H1 (cell line): ENCODE measurements around the gene GRIA4. TPM values are rescaled to one million over a fixed set of nuclear protein-coding genes. Genes with fewer than 3 reads are reported as not detected.
"Not testable (repeated sequence)": the region's sequence is repeated elsewhere in the genome, so short reads cannot be mapped to it uniquely, and the experiment has no call there.

Experiments
- CTCF ChIA-PET: fragments of 300-600 bp; sonication (Branson Sonifier 250); formaldehyde crosslinking; loops from one replicate; lab custom pipeline; 2021; ENCODE audit not compliant: partially characterized antibody; lab: Charles Lee
- POLR2A ChIA-PET: fragments of 300-600 bp; sonication (Branson Sonifier 250); formaldehyde crosslinking; loops from one replicate; lab custom pipeline; 2021; ENCODE audit warnings: inconsistent platforms; ENCODE audit not compliant: partially characterized antibody; lab: Charles Lee
- DNase-seq, 2 experiments: peaks; one replicate each; pipeline versions ENCODE4 v3.0.0 to v3.0.0-alpha.2; 2010 to 2022; ENCODE audit warnings: low spot score in 2 of 2, low read depth in 1 of 2, mixed read lengths in 1 of 2
- FAIRE-seq: peaks from 2 replicates; lab custom pipeline; 2011; peaks lifted over from hg19 to GRCh38; lab: Jason Lieb, UNC
- H2AFZ ChIP-seq: 2 replicates; pipeline ENCODE4 v1.8.1; 2012; ENCODE audit warnings: low read length, inconsistent platforms
- H2AK5ac ChIP-seq: 2 replicates; pipeline ENCODE4 v1.6.1; 2013; ENCODE audit warnings: low read depth, low read length
- H2BK120ac ChIP-seq: replicated peaks from 2 replicates; pipeline ENCODE3; 2013; ENCODE audit warnings: low read depth, low read length, inconsistent platforms
- H2BK12ac ChIP-seq: 2 replicates; pipeline ENCODE4 v1.6.1; 2013; ENCODE audit warnings: low read depth, low read length
- H2BK15ac ChIP-seq: 2 replicates; pipeline ENCODE4 v1.6.1; 2013; ENCODE audit warnings: low read length
- H2BK20ac ChIP-seq: 2 replicates; pipeline ENCODE4 v1.6.1; 2013; ENCODE audit warnings: low read length
- H2BK5ac ChIP-seq: 2 replicates; pipeline ENCODE4 v1.6.1; 2013; ENCODE audit warnings: low read depth, low read length
- H3K14ac ChIP-seq: 2 replicates; pipeline ENCODE4 v1.6.1; 2013; ENCODE audit warnings: inconsistent platforms; ENCODE audit not compliant: insufficient read length
- H3K18ac ChIP-seq: 2 replicates; pipeline ENCODE4 v1.6.1; 2013; ENCODE audit warnings: low read length; ENCODE audit errors: extremely low read depth
- H3K23ac ChIP-seq: 2 replicates; pipeline ENCODE4 v1.6.1; 2013; ENCODE audit warnings: inconsistent platforms; ENCODE audit not compliant: insufficient read length
- H3K23me2 ChIP-seq: 2 replicates; pipeline ENCODE4 v1.6.1; 2013; ENCODE audit warnings: low read depth, low read length
- H3K27ac ChIP-seq: 2 replicates; pipeline ENCODE4 v1.6.1; 2011; ENCODE audit warnings: low read depth, low read length, inconsistent platforms
- H3K27me3 ChIP-seq, 4 experiments: replicated peaks in 1 of 4; 1 replicate in 1 of 4; 2 replicates in 3 of 4; pipeline versions ENCODE4 v1.6.1 to v1.8.1; 2011 to 2013; ENCODE audit warnings: low read length in 3 of 4, mild to moderate bottlenecking in 3 of 4, inconsistent platforms in 2 of 4, mixed read lengths in 2 of 4, moderate library complexity in 1 of 4; ENCODE audit not compliant: control insufficient read depth in 3 of 4, insufficient read depth in 3 of 4; ENCODE audit errors: extremely low read depth in 1 of 4
- H3K36me3 ChIP-seq, 4 experiments: 2 replicates each; pipeline versions ENCODE4 v1.6.1 to v1.8.1; 2011 to 2013; ENCODE audit warnings: mild to moderate bottlenecking in 4 of 4, low read length in 3 of 4, moderate library complexity in 2 of 4, control low read depth in 1 of 4, inconsistent platforms in 1 of 4; ENCODE audit not compliant: insufficient read depth in 4 of 4, control insufficient read depth in 2 of 4
- H3K4ac ChIP-seq: replicated peaks from 2 replicates; pipeline ENCODE3; 2013; ENCODE audit warnings: low read length, low read depth, mixed read lengths, inconsistent platforms; ENCODE audit not compliant: insufficient read length
- H3K4me1 ChIP-seq, 4 experiments: replicated peaks in 1 of 4; 1 replicate in 1 of 4; 2 replicates in 3 of 4; pipeline versions ENCODE4 v1.6.1 to v1.8.1; 2011 to 2013; ENCODE audit warnings: low read length in 3 of 4, inconsistent platforms in 2 of 4, mixed read lengths in 1 of 4; ENCODE audit not compliant: insufficient read depth in 4 of 4, control insufficient read depth in 3 of 4
- H3K4me2 ChIP-seq, 2 experiments: 2 replicates each; pipeline versions ENCODE4 v1.6.1 to v1.8.1; 2011 to 2013; ENCODE audit warnings: low read depth in 2 of 2, low read length in 2 of 2, control low read depth in 1 of 2, inconsistent platforms in 1 of 2, mild to moderate bottlenecking in 1 of 2; ENCODE audit not compliant: insufficient read depth in 1 of 2
- H3K4me3 ChIP-seq, 4 experiments: fragments of 200-600, 300-600 bp in 1 of 4; sonication (generic), shearing (Covaris generic), sonication (Bioruptor Twin) in 1 of 4; 2 replicates each; pipeline versions ENCODE4 v1.5.1 to v1.8.1; 2011 to 2016; ENCODE audit warnings: low read length in 4 of 4, low read depth in 3 of 4, control low read depth in 2 of 4, inconsistent platforms in 2 of 4, mild to moderate bottlenecking in 2 of 4, mixed read lengths in 1 of 4, moderate library complexity in 1 of 4; ENCODE audit not compliant: insufficient read depth in 2 of 4; ENCODE audit errors: extremely low read depth in 1 of 4
- H3K56ac ChIP-seq: replicated peaks from 2 replicates; pipeline ENCODE3; 2013; ENCODE audit warnings: low read depth, mild to moderate bottlenecking, mixed read lengths, low read length, inconsistent platforms; ENCODE audit not compliant: insufficient read length
- H3K79me1 ChIP-seq: 2 replicates; pipeline ENCODE4 v1.6.1; 2013; ENCODE audit warnings: low read depth, low read length, control low read depth
- H3K79me2 ChIP-seq, 2 experiments: 2 replicates each; pipeline versions ENCODE4 v1.6.1 to v1.8.1; 2012 to 2013; ENCODE audit warnings: low read length in 2 of 2, mild to moderate bottlenecking in 2 of 2, inconsistent platforms in 1 of 2; ENCODE audit not compliant: insufficient read depth in 2 of 2, control insufficient read depth in 1 of 2
- H3K9ac ChIP-seq, 4 experiments: replicated peaks in 1 of 4; 1 replicate in 1 of 4; 2 replicates in 3 of 4; pipeline versions ENCODE4 v1.6.1 to v1.8.1; 2011 to 2013; ENCODE audit warnings: low read depth in 3 of 4, low read length in 3 of 4, control low read depth in 2 of 4, mild to moderate bottlenecking in 2 of 4, moderate library complexity in 2 of 4, inconsistent platforms in 1 of 4; ENCODE audit errors: extremely low read depth in 1 of 4
- H3K9me3 ChIP-seq, 2 experiments: 2 replicates each; pipeline versions ENCODE4 v1.6.1 to v1.8.1; 2012 to 2013; ENCODE audit warnings: mild to moderate bottlenecking in 2 of 2, moderate library complexity in 2 of 2, control low read depth in 1 of 2, inconsistent platforms in 1 of 2, low read depth in 1 of 2, low read length in 1 of 2, mixed read lengths in 1 of 2; ENCODE audit not compliant: insufficient read depth in 2 of 2
- H4K20me1 ChIP-seq, 2 experiments: replicated peaks in 1 of 2; 2 replicates each; pipeline versions ENCODE3 to v1.8.1; 2011 to 2013; ENCODE audit warnings: inconsistent platforms in 2 of 2, low read length in 2 of 2, mild to moderate bottlenecking in 1 of 2; ENCODE audit not compliant: insufficient read depth in 2 of 2, control insufficient read depth in 1 of 2
- H4K5ac ChIP-seq: 2 replicates; pipeline ENCODE4 v1.6.1; 2013; ENCODE audit warnings: low read length, low read depth, mixed read lengths, inconsistent platforms; ENCODE audit not compliant: insufficient read length
- H4K8ac ChIP-seq: 2 replicates; pipeline ENCODE4 v1.8.0; 2013; ENCODE audit warnings: mild to moderate bottlenecking, moderate library complexity, low read length, inconsistent platforms; ENCODE audit not compliant: insufficient read depth; ENCODE audit errors: extremely low read depth
- H4K91ac ChIP-seq: replicated peaks from 2 replicates; pipeline ENCODE3; 2013; ENCODE audit warnings: low read length, mixed read lengths, inconsistent platforms; ENCODE audit not compliant: insufficient read length
- WGBS, 2 experiments: shearing (Covaris generic) in 1 of 2; methylation state at CpG; one replicate each; pipeline versions ENCODE4 v1.1.6 to v1.1.7; 2013 to 2015; ENCODE audit warnings: low lambda C conversion rate in 2 of 2, mixed read lengths in 2 of 2, inconsistent platforms in 1 of 2, low coverage in 1 of 2, missing lambda C conversion rate in 1 of 2; ENCODE audit not compliant: insufficient replicate concordance in 2 of 2, insufficient coverage in 1 of 2, insufficient read length in 1 of 2; ENCODE audit errors: extremely low coverage in 1 of 2, missing lambda C conversion rate in 1 of 2; 5-methylcytosine and 5-hydroxymethylcytosine counted together
- polyA plus RNA-seq, 7 experiments: library from polyadenylated mRNA; depleted of rRNA in 3 of 7; stranded (reverse) in 5 of 7; unstranded in 2 of 7; fragments of >200 nt in 5 of 7; fragments of 200-250 nt in 2 of 7; gene quantifications; 1 replicate in 5 of 7; 2 replicates in 1 of 7; 4 replicates in 1 of 7; pipeline versions ENCODE4 v1.2.1 to v1.2.3, GENCODE V29; 2011 to 2013; ENCODE audit warnings: missing spikeins in 2 of 7, mixed read lengths in 2 of 7
- total RNA-seq: library from RNA; stranded (reverse); fragmentation: NEBNext Ultra II Directional; extraction: Animal tissue kit (Norgen Biotek cat#: 25700); gene quantifications from 2 replicates; pipeline ENCODE4 v1.2.1, GENCODE V29; 2021

GRIA4 gene
- total and polyA plus RNA-seq, 2 of the 8 experiments (the other 6 are each of a cell fraction or from before 2014, with no cell fraction given) = 12.5 to 21.8 TPM

GRCh38 chr11:105773452-105773851, 163.6 kb downstream of the GRIA4 start:
- H3K14ac ChIP-seq, H3K18ac ChIP-seq, H4K91ac ChIP-seq, H3K4me2 ChIP-seq, H4K20me1 ChIP-seq, H2AK5ac ChIP-seq, H3K79me1 ChIP-seq, H2BK20ac ChIP-seq, POLR2A ChIA-PET, H3K23me2 ChIP-seq, H2BK5ac ChIP-seq, H3K4ac ChIP-seq, H2BK120ac ChIP-seq, H4K5ac ChIP-seq, H3K56ac ChIP-seq, H3K4me1 ChIP-seq, H3K9me3 ChIP-seq, H3K23ac ChIP-seq, H3K27me3 ChIP-seq, H3K9ac ChIP-seq, DNase-seq, H2BK15ac ChIP-seq, CTCF ChIA-PET, H4K8ac ChIP-seq, H3K79me2 ChIP-seq, H2BK12ac ChIP-seq, H3K4me3 ChIP-seq, H3K36me3 ChIP-seq, H2AFZ ChIP-seq, H3K27ac ChIP-seq: not testable (repeated sequence)
- peak; percentile 7 for FAIRE-seq
- 100% methylated on average over 3 of the region's 3 CpGs; no CpG with 5 or more reads in 1 of the 2 experiments for whole genome bisulfite sequencing, 2 experiments
